Brain microvascular endothelial cell (primary cell): ENCODE data around the gene IAPP.
"Not testable (repeated sequence)": the region's sequence is repeated elsewhere in the genome, so short reads cannot be mapped to it uniquely, and the experiment has no call there.

Experiments
- DNase-seq: peaks from one replicate; pipeline ENCODE4 v3.0.0-alpha.2; 2020
- H3K27ac ChIP-seq: fragments of 250-450 bp; sonication (Bioruptor Pico); 2 replicates; pipeline ENCODE4 v1.5.1; 2020; ENCODE audit warnings: mild to moderate bottlenecking, moderate library complexity
- H3K27me3 ChIP-seq: fragments of 250-450 bp; sonication (Bioruptor Pico); replicated peaks from 2 replicates; pipeline ENCODE4 v1.5.1; 2020; ENCODE audit warnings: mild to moderate bottlenecking
- H3K36me3 ChIP-seq: fragments of 250-450 bp; sonication (Bioruptor Pico); replicated peaks from 2 replicates; pipeline ENCODE4 v1.5.1; 2020; ENCODE audit warnings: mild to moderate bottlenecking
- H3K4me3 ChIP-seq: 2 replicates; pipeline ENCODE4 v1.5.1; 2011; ENCODE audit warnings: low read depth, mild to moderate bottlenecking, control low read depth, low read length, moderate library complexity
- in situ Hi-C: cut with HindIII; loops from 2 replicates; pipeline ENCODE4 v1.10.0; 2017; ENCODE audit warnings: low sequenced_read_pairs, low pct_ligation_motif_present
- TF ChIP-seq, protein P1 (sequence below): IDR thresholded peaks from 2 replicates; pipeline ENCODE4 v1.5.1; 2011; ENCODE audit warnings: low read depth, mild to moderate bottlenecking, moderate library complexity, low read length, control low read depth, inconsistent platforms; ENCODE audit errors: missing control alignments

Gene IAPP

DNA sequence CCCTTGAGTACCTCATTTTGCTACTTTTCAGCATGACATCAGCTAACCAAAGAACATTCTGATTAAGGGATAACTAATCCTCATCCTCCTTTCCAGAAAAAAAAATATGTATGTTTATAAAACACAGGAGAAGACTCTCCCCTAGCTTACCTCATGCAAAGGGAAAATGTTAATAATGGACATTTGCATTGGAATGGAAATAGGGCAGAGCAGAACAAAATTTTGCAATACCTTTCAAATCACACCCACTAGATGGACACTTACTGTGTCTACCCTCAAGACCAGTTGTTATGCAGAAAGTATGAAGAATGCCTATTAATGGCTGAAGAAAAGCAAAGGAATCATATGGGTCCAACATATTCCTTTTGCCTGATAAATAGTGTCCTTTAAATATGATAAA is 29.1 kb upstream of the IAPP start:
- in situ Hi-C loops: no loop called here
- Histone ChIP-seq H3K27ac (no peak overlapping the region), H3K4me3 (no peak overlapping the region), H3K36me3 (no peaks in the 10 kb centered on the region), H3K27me3 (no peaks in the 10 kb centered on the region)
- no peak for DNase-seq
- TF ChIP-seq, protein P1, sequence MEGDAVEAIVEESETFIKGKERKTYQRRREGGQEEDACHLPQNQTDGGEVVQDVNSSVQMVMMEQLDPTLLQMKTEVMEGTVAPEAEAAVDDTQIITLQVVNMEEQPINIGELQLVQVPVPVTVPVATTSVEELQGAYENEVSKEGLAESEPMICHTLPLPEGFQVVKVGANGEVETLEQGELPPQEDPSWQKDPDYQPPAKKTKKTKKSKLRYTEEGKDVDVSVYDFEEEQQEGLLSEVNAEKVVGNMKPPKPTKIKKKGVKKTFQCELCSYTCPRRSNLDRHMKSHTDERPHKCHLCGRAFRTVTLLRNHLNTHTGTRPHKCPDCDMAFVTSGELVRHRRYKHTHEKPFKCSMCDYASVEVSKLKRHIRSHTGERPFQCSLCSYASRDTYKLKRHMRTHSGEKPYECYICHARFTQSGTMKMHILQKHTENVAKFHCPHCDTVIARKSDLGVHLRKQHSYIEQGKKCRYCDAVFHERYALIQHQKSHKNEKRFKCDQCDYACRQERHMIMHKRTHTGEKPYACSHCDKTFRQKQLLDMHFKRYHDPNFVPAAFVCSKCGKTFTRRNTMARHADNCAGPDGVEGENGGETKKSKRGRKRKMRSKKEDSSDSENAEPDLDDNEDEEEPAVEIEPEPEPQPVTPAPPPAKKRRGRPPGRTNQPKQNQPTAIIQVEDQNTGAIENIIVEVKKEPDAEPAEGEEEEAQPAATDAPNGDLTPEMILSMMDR: no peak

DNA sequence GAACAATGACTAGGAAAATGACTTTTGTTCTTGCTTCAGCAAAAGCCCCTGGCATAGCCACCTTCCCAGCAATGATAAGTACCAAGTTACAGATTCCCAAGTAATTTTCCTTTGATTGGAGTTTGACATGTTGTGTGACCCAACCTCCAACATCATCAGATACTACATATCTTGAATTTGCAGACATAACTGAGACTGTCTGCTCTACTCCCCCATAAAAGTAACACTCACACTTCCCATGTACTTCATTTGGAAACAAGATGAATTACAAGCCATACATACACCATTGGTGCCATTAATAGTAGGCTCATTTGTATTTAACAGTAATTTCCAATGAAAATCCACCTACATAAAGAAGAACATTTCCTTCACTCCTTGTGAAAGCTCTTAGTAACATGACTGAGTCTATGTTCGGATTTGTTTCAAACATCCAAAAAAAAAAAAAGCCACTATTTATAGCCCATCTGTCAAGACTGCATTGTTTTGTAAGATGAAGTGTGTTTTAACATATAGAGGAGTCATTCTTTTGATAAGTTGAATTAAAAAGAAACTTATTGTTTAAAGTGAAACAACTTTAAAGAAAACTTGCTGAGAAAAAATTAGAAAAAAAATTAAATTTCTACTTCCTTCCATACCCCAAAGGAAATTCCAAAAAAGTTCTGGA is 26.0 kb upstream of the IAPP start:
- in situ Hi-C loops: no loop called here
- Histone ChIP-seq H3K36me3 (no peaks in the 10 kb centered on the region), H3K4me3 (no peak overlapping the region), H3K27ac (no peak overlapping the region), H3K27me3 (no peaks in the 10 kb centered on the region)
- TF ChIP-seq, protein P1: no peak
- DNase-seq: no peak

DNA sequence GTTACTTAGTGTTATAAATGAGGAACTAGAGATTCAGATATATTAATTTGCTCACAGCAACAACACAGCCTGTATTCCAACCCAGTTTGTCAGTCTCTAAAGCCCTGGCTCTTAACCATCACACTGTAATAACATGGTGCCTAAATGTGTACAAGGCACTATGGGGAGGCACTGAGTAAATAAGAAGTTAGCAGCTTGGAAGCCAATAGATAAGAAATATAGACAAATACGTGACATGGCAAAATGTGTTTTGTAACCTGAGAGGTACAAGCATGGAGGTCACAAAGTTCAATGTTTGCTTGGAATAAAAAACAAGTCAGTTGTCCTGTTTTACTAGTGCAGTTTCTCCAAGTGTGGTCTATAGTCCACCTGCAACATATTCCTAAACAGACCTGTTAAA is 21.7 kb upstream of the IAPP start:
- H3K4me3 ChIP-seq: no peak overlapping the region
- in situ Hi-C loops: no loop called here
- TF ChIP-seq, protein P1: no peak
- DNase-seq: no peak
- H3K27me3 ChIP-seq: no peaks in the 10 kb centered on the region
- no peaks in the 10 kb centered on the region for H3K36me3 ChIP-seq
- no peak overlapping the region for H3K27ac ChIP-seq

DNA sequence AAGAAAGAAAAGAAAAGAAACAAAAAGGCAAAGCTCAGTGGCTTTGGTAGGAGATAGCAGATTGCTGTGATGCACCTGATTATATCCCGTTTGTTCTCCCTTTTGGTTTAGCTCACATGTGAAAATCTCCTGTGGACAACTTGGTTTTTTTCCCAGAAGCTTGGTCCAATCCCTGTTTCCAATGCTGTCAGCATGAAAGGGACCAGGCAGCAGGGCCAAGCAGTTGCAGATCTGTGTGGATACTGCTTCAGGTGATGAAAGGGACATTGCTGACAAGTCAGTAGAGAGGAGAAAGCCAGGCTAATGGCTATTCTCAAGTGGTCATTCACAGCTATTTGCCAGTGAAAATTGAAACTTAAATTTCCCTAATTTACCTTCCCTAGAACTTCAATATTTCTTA is 19.2 kb upstream of the IAPP start:
- H3K27me3 ChIP-seq: no peaks in the 10 kb centered on the region
- no peak overlapping the region for H3K4me3 ChIP-seq
- H3K36me3 ChIP-seq: no peaks in the 10 kb centered on the region
- TF ChIP-seq, protein P1: no peak
- in situ Hi-C loops: no loop called here
- H3K27ac ChIP-seq: no peak overlapping the region
- DNase-seq: no peak

DNA sequence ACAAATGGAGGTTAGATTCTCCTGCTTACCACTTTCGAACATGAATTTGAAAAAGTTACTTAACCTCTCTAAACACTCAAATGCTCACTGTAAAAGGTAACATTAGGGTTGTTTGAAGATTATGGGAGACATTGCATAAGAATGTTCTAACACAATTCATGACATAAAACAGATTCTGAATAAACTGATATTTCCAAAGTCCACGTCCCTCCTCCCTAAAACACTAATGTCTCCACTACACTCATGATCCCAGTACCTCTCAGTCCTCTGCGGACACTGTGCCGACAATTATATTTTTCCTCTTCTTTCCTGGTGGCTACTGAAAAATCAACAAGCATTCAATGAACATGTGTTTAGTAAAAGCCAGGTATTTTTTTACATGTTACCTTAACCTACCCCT is 18.8 kb upstream of the IAPP start:
- in situ Hi-C loops: no loop called here
- no peaks in the 10 kb centered on the region for H3K27me3 ChIP-seq
- TF ChIP-seq, protein P1: no peak
- no peak for DNase-seq
- H3K36me3 ChIP-seq: no peaks in the 10 kb centered on the region
- H3K27ac ChIP-seq: no peak overlapping the region
- no peak overlapping the region for H3K4me3 ChIP-seq

DNA sequence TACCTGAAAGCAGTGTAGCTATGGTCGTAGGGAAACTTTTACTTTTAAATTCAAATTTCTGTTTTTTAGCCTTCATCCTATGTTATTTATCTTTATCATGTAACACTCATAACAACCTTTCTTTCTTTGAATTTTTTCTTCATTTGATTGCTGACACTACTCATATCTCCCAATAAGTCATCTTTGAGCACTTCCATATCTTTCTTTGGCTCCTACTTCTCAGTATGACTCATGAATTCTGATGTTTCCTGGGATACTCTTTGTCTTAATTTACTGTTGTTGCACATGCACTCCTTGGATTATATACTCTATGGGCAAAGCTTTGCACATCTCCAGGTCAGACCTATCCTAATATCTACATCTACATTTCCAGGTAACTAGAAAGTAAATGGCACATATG is 18.1 kb upstream of the IAPP start:
- Histone ChIP-seq H3K27me3 (no peaks in the 10 kb centered on the region), H3K27ac (no peak overlapping the region), H3K4me3 (no peak overlapping the region), H3K36me3 (no peaks in the 10 kb centered on the region)
- in situ Hi-C loops: no loop called here
- DNase-seq: peak; percentile 5
- TF ChIP-seq, protein P1: no peak

DNA sequence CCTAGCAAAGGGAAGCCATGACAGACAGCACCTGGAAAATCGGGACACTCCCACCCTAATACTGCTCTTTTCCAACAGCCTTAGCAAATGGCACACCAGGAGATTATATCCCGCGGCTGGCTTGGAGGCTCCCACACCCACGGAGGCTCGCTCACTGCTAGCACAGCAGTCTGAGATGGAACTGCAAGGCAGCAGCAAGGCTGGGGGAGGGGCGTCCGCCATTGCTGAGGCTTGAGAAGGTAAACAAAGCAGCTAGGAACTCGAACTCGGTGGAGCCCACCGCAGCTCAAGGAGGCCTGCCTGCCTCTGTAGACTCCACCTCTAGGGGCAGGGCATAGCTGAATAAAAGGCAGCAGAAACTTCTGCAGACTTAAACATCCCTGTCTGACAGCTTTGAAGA is 12.1 kb upstream of the IAPP start:
- H3K36me3 ChIP-seq, in situ Hi-C loops, H3K4me3 ChIP-seq, H3K27me3 ChIP-seq, H3K27ac ChIP-seq, DNase-seq: not testable (repeated sequence)
